GM20000 (cell line): Measurements from ENCODE around the gene SLC9C1.

Experiments
- DNase-seq: peaks from one replicate; pipeline ENCODE4 v3.0.0; 2012; ENCODE audit warnings: low spot score
- TF ChIP-seq, protein P1 (sequence below): IDR thresholded peaks from 2 replicates; pipeline ENCODE4 v1.5.1; 2012; ENCODE audit warnings: mild to moderate bottlenecking, control low read depth; ENCODE audit errors: extremely low read depth, missing control alignments

SLC9C1 gene

DNA sequence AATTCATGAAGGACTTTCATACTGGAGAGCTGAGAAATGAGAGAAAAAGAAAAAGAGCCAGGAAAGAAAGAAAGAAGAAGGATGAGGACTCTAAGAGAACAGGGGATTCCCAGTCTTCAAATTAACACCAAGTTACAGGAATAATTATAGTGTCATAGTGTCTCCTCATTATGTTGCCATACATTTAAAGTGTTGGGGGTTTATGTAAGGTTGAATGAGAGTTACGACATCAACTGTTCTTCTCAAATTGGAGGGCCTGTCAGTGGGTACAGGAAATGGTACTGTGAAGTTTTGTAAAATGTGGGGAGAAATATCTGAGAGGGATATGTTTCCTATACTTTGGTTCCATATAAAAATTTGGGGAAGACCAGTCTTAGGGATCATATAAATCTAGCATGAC, 26.7 kb upstream of the SLC9C1 start:
- TF ChIP-seq, protein P1, sequence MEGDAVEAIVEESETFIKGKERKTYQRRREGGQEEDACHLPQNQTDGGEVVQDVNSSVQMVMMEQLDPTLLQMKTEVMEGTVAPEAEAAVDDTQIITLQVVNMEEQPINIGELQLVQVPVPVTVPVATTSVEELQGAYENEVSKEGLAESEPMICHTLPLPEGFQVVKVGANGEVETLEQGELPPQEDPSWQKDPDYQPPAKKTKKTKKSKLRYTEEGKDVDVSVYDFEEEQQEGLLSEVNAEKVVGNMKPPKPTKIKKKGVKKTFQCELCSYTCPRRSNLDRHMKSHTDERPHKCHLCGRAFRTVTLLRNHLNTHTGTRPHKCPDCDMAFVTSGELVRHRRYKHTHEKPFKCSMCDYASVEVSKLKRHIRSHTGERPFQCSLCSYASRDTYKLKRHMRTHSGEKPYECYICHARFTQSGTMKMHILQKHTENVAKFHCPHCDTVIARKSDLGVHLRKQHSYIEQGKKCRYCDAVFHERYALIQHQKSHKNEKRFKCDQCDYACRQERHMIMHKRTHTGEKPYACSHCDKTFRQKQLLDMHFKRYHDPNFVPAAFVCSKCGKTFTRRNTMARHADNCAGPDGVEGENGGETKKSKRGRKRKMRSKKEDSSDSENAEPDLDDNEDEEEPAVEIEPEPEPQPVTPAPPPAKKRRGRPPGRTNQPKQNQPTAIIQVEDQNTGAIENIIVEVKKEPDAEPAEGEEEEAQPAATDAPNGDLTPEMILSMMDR: no peak

GRCh38 chr3:112319516-112320276, 25.7 kb upstream of the SLC9C1 start:
- TF ChIP-seq, protein P1: no peak
- no peak for DNase-seq

More for the DNA sequence above, 26.7 kb upstream of the SLC9C1 start:
- DNase-seq: no peak

GRCh38 chr3:112315791-112316190, 21.8 kb upstream of the SLC9C1 start:
- TF ChIP-seq, protein P1: no peak
- DNase-seq: no peak

GRCh38 chr3:112314649-112315048, 20.6 kb upstream of the SLC9C1 start:
- no peak for DNase-seq
- TF ChIP-seq, protein P1: no peak

DNA sequence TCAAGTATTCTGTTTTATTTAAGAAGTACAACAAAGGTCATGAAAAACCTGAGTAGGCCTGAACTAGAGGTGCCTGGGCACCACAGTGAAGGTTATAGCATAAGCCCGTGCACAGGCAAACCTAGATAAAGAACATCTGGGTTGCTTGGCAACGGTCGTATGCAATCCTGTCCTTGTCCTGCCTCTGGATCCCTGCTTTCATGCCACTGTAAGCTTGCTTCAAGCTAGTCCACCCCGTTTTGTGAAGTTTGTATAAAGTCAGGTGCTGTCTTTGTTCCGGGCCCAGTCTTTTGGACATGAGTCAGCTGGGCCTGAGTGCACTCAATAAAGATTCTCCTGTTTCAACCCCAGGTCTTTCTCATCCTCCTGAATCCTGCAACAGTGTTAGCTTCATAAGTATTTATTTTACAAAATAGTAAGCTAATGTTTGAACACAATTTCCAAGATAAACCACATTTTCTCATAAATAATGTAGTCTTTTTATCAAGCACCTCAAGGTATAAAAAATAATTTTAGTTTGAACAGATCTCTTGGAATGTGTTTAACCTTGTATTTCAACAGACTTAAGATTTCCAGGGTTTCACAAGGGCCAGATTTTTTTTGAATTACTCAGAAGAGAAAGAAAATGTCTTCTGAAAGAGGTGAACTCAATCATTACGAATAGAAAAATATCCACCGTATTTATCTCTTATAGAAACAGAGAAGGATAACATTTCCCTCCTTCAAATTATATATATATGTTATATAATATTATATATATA, 14.3 kb upstream of the SLC9C1 start:
- no peak for DNase-seq
- TF ChIP-seq, protein P1: no peak

DNA sequence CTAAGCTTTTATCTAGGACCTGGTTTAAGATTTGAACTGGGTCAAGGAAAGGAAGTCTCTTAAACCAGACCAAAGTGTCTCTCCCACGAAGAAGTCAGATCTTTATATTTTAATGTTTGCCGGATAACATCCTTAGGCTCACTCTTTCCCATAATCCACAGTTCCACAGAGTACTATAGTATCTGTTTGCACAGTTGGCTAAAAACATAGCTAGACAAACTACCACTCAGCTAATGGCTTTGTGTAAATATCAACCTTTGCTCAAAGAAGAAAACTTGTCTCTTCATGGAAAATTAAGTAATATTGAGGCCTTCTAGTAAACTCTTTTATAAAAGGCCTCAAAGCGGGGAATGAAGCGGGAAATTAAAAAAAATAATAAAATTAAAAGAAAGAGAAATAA, 13.5 kb upstream of the SLC9C1 start:
- no peak for DNase-seq
- TF ChIP-seq, protein P1: no peak

DNA sequence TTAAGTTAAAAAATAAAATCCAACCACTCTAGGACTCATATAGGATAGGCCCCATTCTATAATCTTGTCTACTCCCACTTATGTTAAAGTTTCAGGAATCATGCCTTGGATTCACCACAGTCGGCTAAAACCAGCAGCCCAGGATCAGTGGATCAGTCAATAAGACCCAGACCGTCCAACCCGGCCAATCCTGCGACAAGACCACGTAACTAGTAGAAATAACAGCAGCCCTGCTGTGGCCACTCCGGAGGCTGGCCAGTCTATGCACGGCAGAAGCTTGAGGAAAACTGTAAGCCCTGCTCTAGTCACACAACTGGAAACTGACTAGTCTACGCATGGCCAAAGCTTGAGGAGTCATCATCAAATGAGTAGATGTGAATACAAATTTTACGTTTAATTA, 12.8 kb upstream of the SLC9C1 start:
- DNase-seq: no peak
- TF ChIP-seq, protein P1: no peak
